ENCODE measurements around the gene SOX6.

DNA sequence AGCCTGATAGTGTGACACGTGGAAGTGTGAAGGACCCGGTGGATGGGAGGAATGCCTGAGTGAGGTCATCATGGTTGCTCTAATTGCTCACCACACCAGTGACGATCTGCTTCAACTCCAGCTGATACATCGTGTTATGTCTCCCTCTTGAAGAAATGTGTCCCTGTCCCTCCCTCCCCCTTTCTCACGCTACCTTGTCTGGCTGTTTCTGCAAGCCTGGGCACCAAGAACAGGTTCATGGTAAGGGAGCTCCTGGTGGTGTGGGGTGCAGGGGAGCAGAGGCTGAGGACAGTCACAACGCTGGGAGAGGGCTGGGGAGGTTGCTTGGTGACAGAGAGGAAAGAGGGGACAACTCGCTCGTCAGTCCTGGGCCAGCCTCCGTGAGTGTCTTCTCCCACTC lies 413.4 kb downstream of the SOX6 start:
- no peak for TF ChIP-seq POLR2A (IDR thresholded peaks at IDR 0.05)
- TF ChIP-seq, protein P1, sequence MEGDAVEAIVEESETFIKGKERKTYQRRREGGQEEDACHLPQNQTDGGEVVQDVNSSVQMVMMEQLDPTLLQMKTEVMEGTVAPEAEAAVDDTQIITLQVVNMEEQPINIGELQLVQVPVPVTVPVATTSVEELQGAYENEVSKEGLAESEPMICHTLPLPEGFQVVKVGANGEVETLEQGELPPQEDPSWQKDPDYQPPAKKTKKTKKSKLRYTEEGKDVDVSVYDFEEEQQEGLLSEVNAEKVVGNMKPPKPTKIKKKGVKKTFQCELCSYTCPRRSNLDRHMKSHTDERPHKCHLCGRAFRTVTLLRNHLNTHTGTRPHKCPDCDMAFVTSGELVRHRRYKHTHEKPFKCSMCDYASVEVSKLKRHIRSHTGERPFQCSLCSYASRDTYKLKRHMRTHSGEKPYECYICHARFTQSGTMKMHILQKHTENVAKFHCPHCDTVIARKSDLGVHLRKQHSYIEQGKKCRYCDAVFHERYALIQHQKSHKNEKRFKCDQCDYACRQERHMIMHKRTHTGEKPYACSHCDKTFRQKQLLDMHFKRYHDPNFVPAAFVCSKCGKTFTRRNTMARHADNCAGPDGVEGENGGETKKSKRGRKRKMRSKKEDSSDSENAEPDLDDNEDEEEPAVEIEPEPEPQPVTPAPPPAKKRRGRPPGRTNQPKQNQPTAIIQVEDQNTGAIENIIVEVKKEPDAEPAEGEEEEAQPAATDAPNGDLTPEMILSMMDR (IDR thresholded peaks at IDR 0.05): no peak
